Neural cell (in vitro differentiated cells): ENCODE results near the gene VSIG8. TPM values are rescaled to one million over a fixed set of nuclear protein-coding genes. Genes with fewer than 3 reads are reported as not detected.
A peak's percentile ranks its signal among the peaks of the same experiment; 100 is the strongest.

Experiments used
- H2AFZ ChIP-seq: fragments of 200-600, 300-800 bp; sonication (generic), shearing (Covaris generic); 2 replicates; pipeline ENCODE4 v1.6.0; 2014; ENCODE audit warnings: low read depth, mild to moderate bottlenecking, antibody characterized with exemption, low read length, moderate library complexity
- H3F3A ChIP-seq: fragments of 200-600 bp; shearing (Covaris generic); 2 replicates; pipeline ENCODE4 v1.6.1; 2016; ENCODE audit warnings: mild to moderate bottlenecking, moderate library complexity, mixed read lengths, antibody characterized with exemption, low read length; ENCODE audit not compliant: insufficient read depth, poor library complexity, severe bottlenecking
- H3K27ac ChIP-seq: fragments of 200-600, 300-800 bp; sonication (generic), shearing (Covaris generic); 2 replicates; pipeline ENCODE4 v1.5.1; 2014; ENCODE audit warnings: mild to moderate bottlenecking, low read length, moderate library complexity
- H3K27me3 ChIP-seq: fragments of 300-800, 200-600 bp; sonication (generic), shearing (Covaris generic); 2 replicates; pipeline ENCODE4 v1.6.0; 2014; ENCODE audit warnings: mild to moderate bottlenecking, low read depth, low read length, moderate library complexity; ENCODE audit not compliant: insufficient read depth
- H3K36me3 ChIP-seq: fragments of 300-800, 200-600 bp; sonication (generic), shearing (Covaris generic); 2 replicates; pipeline ENCODE4 v1.5.1; 2014; ENCODE audit warnings: mild to moderate bottlenecking, antibody characterized with exemption, low read length, moderate library complexity; ENCODE audit not compliant: insufficient read depth
- H3K4me2 ChIP-seq: fragments of 300-800, 200-600 bp; sonication (generic), shearing (Covaris generic); 2 replicates; pipeline ENCODE4 v1.6.0; 2014; ENCODE audit warnings: mild to moderate bottlenecking, low read length
- H3K4me3 ChIP-seq: fragments of 300-800, 200-600 bp; sonication (generic), shearing (Covaris generic); 2 replicates; pipeline ENCODE4 v1.5.1; 2014; ENCODE audit warnings: mild to moderate bottlenecking, low read length, moderate library complexity
- H3K79me2 ChIP-seq: fragments of 200-600 bp; shearing (Covaris generic); replicated peaks from 2 replicates; pipeline ENCODE4 v1.6.0; 2014; ENCODE audit warnings: mild to moderate bottlenecking, low read length, moderate library complexity; ENCODE audit not compliant: insufficient read depth
- H3K9ac ChIP-seq: fragments of 300-800, 200-600 bp; sonication (generic), shearing (Covaris generic); 2 replicates; pipeline ENCODE4 v1.6.1; 2016; ENCODE audit warnings: mild to moderate bottlenecking, low read length, mixed read lengths
- H3K9me2 ChIP-seq: fragments of 200-600 bp; shearing (Covaris generic); 2 replicates; pipeline ENCODE4 v1.6.1; 2016; ENCODE audit warnings: mild to moderate bottlenecking, low read length, mixed read lengths; ENCODE audit not compliant: insufficient read depth
- H3K9me3 ChIP-seq: fragments of 200-600, 300-800 bp; sonication (generic), shearing (Covaris generic); 2 replicates; pipeline ENCODE4 v1.6.1; 2016; ENCODE audit warnings: mild to moderate bottlenecking, mixed run types, low read length, moderate library complexity, mixed read lengths
- H4K20me1 ChIP-seq: fragments of 200-600 bp; shearing (Covaris generic); 2 replicates; pipeline ENCODE4 v1.6.1; 2016; ENCODE audit warnings: mild to moderate bottlenecking, mixed run types; ENCODE audit not compliant: insufficient read depth
- CTCF ChIP-seq: fragments of 450-650 bp; IDR thresholded peaks from 2 replicates; pipeline ENCODE4 v1.5.1; 2014; ENCODE audit warnings: antibody characterized with exemption, mild to moderate bottlenecking, moderate library complexity; ENCODE audit not compliant: poor library complexity, severe bottlenecking
- EP300 ChIP-seq: fragments of 450-650 bp; conservative IDR thresholded peaks from 2 replicates; pipeline ENCODE4 v1.6.1; 2014; ENCODE audit warnings: antibody characterized with exemption, mild to moderate bottlenecking, moderate library complexity; ENCODE audit not compliant: poor library complexity, severe bottlenecking
- EZH2 ChIP-seq: fragments of 200-600, 300-800 bp; shearing (Covaris generic), sonication (generic); IDR thresholded peaks from 2 replicates; pipeline ENCODE4 v1.6.1; 2014; ENCODE audit warnings: antibody characterized with exemption, low read length, borderline replicate concordance, mild to moderate bottlenecking; ENCODE audit not compliant: insufficient read depth, poor library complexity, severe bottlenecking
- MXI1 ChIP-seq: fragments of 450-650 bp; conservative IDR thresholded peaks from 2 replicates; pipeline ENCODE4 v1.6.1; 2014; ENCODE audit warnings: antibody characterized with exemption, mild to moderate bottlenecking; ENCODE audit not compliant: poor library complexity, severe bottlenecking
- POLR2AphosphoS5 ChIP-seq: IDR thresholded peaks from 2 replicates; pipeline ENCODE4 v1.6.1; 2012
- RAD21 ChIP-seq: fragments of 450-650 bp; conservative IDR thresholded peaks from 2 replicates; pipeline ENCODE4 v1.6.1; 2014; ENCODE audit warnings: antibody characterized with exemption, mild to moderate bottlenecking, moderate library complexity
- REST ChIP-seq: IDR thresholded peaks from 2 replicates; pipeline ENCODE4 v1.6.1; 2012; ENCODE audit warnings: borderline replicate concordance
- SMC3 ChIP-seq: fragments of 450-650 bp; conservative IDR thresholded peaks from 2 replicates; pipeline ENCODE4 v1.6.1; 2014; ENCODE audit warnings: antibody characterized with exemption, mild to moderate bottlenecking, moderate library complexity; ENCODE audit not compliant: poor library complexity
- TAF1 ChIP-seq: IDR thresholded peaks from 2 replicates; pipeline ENCODE4 v1.6.1; 2012; ENCODE audit warnings: low read depth
- polyA plus RNA-seq: library from polyadenylated mRNA; depleted of rRNA; stranded (reverse); fragments of >200 nt; gene quantifications from 2 replicates; pipeline ENCODE4 v1.2.3, GENCODE V29; 2014

The VSIG8 gene
- polyA plus RNA-seq, 1 donor from 2014 or later, result 0.37 TPM

DNA sequence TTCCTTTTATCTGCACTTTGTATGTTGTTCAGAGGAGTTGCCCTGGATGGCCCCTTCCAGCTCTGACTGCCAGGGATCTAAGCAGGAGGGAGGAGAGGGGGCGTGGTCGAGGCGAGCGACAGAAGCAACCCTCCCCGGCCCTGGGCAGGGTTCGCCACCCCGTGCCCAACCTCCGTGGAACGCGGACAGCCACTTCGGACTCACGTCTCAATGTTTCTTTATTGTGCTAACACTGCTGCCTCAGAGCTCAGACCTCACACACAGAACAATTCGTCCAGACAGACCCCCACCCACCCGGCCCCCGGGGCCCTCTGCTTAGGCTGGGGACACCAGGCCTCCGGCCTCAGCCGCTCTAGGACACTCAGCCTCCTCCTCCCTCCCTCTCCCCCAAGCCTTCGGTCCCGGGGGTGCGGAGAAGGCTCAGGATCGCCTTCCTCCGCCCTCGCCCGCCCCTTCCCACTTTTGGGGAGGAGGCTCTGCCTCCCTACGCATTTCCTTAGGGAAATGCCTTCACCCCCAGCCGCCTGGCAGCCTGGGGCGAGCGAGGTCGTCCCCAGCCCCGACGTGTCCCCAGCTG, 8.3 kb downstream of the VSIG8 start:
- Histone ChIP-seq H3F3A (no peaks in the 10 kb centered on the region), H3K9me3 (no peaks in the 10 kb centered on the region), H3K9ac (peak overlapping the region; percentile 54), H3K27me3 (peaks cover 67% of the 10 kb centered on the region), H3K27ac (no peak overlapping the region), H3K4me2 (no peak overlapping the region), H4K20me1 (no peaks in the 10 kb centered on the region), H3K9me2 (no peaks in the 10 kb centered on the region), H3K4me3 (peak overlapping the region; percentile 71), H2AFZ (no peak overlapping the region), H3K79me2 (no peaks in the 10 kb centered on the region), H3K36me3 (no peaks in the 10 kb centered on the region)
- TF ChIP-seq REST (no peak), MXI1 (no peak), RAD21 (no peak), SMC3 (no peak), POLR2AphosphoS5 (no peak), CTCF (no peak), TAF1 (no peak), EP300 (no peak), EZH2 (no peak)

DNA sequence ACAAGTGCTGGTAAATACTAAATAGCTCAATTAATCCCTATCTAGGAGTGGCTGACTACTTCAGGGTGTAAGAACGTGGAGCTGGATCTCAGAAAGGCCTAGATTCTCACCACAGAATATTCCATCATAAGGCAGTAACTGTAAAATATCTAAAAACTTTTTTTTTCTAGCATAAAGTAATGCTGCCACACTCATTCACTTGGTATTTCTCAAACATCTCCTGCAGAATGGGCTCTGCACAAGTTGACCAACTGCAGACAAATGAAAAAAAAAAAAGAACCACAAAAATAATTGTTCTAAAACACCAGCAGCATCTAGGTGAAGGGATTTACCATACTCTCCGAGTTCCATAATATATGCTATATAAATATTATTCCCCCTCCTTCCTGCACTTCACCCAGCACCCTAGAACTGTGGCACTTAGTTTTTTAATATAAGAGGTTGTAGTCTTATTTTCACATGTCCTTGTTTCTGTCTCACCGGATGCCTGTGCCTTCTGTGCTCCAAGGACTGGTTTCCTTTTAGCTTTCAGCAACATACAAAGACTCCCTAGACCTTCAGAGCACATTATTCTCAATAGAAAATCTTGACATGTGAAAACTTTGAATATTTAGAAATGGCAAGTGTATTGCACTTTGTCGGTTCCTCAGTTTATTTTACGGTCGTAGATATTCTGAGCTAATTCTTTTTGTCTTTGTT, 8.9 kb downstream of the VSIG8 start:
- peak overlapping the region; percentile 71 for H3K4me3 ChIP-seq
- no peaks in the 10 kb centered on the region for H3K79me2 ChIP-seq
- peaks cover 70% of the 10 kb centered on the region for H3K27me3 ChIP-seq
- no peak overlapping the region for H3K27ac ChIP-seq
- H4K20me1 ChIP-seq, result no peaks in the 10 kb centered on the region
- H3K9me3 ChIP-seq, result no peaks in the 10 kb centered on the region
- no peaks in the 10 kb centered on the region for H3K36me3 ChIP-seq
- no peak overlapping the region for H3K9ac ChIP-seq
- no peak overlapping the region for H3K4me2 ChIP-seq
- H3F3A ChIP-seq, result no peaks in the 10 kb centered on the region
- H3K9me2 ChIP-seq, result no peaks in the 10 kb centered on the region
- no peak overlapping the region for H2AFZ ChIP-seq
- no peak for TF ChIP-seq POLR2AphosphoS5
- no peak for TF ChIP-seq TAF1
- TF ChIP-seq CTCF, result no peak
- TF ChIP-seq SMC3, result no peak
- TF ChIP-seq RAD21, result no peak
- TF ChIP-seq REST, result no peak
- TF ChIP-seq EP300, result no peak
- TF ChIP-seq MXI1, result no peak
- TF ChIP-seq EZH2, result no peak
